NCI-H1694 (cell line): Measurements from ENCODE around the gene MARK2.
"Not testable (repeated sequence)": the region's sequence is repeated elsewhere in the genome, so short reads cannot be mapped to it uniquely, and the experiment has no call there.

Experiments used
- DNase-seq: peaks from one replicate; lab custom pipeline; 2025; lab: John Stamatoyannopoulos, UW

The MARK2 gene

DNA sequence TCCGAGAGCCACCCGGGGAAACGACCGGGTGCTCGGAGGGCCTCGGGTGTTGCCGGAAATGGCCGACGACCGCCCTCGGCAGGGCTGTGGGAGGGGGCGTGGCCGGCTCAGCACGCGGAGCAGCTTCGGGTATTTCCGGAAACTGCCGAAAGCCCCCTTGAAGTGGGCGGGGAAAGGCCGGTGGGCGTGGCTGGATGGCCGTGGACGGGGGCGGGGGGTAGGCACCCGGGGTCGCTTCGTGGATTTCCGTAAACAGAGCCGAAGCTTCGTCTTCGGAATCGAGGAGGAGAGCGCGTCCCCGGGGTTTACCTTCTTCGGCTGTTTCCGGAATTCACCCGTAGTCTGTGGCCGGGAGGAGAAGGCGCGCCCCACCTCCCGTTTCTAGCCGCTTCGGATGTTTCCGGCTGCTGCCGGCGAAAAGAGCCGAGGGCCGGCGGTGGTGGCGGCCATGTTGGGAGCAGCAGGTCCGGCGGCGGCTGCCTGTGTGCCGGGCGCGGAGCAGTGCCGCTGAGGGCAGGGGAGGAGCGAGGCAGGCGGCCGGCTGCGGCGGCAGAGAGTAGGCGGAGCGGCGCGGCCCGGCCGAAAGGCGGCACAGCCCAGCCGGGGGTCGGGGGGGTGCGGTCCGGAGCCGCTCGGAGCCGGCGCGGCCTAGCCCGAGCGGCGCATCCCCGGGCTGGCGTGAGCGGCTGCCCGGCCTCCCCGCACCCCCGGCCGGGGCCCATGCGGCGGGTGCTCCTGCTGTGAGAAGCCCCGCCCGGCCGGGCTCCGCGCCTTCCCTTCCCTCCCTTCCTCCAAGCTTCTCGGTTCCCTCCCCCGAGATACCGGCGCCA lies at the start of gene MARK2:
MARK2 (plus strand) TSS at position 433 of the 830 bp plus-strand sequence; CDS start at position 830, 397 bp downstream.
- peak; percentile 95 for DNase-seq

DNA sequence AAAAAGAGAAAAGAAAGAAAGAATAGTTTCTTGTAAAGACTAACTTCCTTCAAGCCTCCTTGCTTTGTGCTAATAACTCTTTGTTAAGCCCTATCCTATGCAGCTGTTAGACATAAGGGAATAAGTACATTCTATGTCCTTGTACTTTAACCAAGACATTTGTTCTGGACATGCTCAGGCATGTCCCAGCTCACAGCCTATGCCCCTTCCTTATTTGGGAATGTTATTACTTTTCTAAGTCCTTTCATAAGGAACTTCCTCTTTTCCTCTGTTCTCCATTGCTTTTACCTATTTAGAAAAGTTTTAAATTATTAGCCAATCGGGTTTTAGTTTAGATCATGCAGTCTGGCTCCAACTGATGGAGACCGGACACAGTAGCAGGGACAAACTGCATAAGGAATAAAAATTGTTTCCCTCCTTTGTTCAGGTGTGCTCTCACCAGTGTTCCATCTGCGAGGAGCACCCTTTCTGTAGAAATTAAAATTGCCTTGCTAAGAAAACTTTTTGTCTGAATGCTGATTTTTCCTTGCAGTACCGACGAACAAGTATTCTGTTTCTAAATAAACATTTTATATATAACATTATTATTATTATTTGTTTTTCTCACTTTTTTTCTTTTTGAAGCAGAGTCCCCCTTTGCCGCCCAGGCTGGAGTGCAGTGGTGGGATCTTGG lies 47.3 kb upstream of the MARK2 start:
- no peak for DNase-seq

DNA sequence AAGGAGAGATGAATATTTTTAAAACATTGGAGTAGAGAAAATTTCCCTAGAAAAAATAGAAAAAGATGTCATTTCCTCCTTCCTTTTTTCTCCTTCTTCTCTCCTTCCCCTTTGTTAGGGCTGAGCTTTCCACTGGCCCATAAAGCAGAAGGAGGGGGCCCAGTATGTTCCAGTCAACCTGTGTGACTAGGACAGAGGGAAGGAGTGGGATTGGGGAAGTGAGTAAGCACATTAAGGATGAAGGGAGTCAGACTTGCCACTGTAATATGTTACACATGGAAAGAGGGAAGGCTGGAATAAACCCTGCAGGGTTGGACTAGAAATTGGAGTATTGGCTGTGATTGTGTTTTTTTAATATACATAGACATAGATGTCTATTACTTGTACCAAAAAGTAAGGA lies 45.7 kb upstream of the MARK2 start:
- DNase-seq, result no peak

DNA sequence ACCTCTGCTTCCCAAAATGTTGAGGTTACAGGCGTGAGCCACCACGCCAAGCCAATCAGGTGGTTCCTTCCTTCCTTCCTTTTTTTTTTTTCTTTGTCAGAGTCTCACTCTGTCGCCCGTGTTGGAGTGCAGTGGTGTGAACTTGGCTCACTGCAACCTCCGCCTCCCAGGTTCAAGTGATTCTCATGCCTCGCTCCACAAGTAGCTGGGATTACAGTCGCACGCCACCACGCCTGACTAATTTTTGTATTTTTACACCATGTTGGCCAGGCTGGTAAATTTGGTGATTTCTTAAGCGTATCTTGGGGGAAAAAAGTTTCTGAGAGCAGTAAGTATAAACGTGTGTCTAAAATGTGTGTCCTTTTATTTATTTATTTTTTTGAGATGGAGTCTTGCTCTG lies 43.8 kb upstream of the MARK2 start:
- no peak for DNase-seq

DNA sequence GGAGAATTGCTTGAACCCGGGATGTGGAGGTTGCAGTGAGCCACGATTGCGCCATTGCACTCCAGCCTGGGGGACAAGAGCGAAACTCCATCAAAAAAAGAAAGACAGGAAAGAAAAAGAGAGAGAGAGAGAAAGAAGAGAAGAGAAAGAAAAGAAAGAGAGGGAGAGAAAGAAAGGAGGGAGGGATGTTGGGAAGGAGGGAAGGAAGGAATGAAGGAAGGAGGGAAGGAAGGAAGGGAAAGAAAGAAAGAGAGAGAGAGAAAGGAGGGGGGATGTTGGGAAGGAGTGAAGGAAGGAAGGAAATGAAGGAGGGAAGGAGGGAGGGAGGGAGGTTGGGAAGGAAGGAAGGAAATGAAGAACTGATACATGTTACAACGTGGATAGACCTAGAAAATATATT lies 38.0 kb upstream of the MARK2 start:
- DNase-seq, result no peak

DNA sequence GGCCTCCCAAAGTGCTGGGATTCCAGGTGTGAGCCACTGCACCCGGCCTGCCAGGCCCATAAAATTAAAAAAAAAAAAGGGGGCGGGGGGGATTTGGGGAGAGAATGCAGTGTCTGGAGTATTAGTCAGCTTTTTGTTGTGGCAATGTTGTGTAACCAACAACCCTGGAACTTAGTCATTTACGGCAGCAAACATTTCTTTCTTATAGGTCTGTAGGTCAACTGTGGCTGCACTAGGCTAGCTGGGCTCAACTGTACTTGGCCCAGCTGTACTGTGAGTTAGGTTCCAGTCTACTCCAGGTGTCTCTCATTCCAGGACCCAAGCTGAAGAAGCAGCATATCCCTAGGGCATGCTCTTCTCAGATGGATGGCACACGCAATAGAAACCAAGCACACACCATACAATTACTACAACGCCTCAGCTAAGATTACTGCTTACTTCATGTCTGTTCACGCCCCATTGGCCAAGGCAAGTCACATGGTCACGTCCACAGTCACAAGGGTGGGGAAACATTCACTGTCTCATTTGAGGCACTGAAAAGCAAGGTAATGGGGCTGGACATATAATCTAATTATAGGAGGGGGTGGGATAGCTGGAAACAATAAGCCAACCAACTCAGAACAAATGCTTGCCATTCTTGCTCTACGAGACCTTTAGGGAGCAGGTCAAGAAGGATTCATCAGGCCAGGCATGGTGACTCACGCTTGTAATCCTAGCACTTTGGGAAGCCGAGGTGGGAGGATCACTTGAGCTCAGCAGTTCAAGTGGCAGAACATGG lies 36.1 kb upstream of the MARK2 start:
- DNase-seq, result no peak

DNA sequence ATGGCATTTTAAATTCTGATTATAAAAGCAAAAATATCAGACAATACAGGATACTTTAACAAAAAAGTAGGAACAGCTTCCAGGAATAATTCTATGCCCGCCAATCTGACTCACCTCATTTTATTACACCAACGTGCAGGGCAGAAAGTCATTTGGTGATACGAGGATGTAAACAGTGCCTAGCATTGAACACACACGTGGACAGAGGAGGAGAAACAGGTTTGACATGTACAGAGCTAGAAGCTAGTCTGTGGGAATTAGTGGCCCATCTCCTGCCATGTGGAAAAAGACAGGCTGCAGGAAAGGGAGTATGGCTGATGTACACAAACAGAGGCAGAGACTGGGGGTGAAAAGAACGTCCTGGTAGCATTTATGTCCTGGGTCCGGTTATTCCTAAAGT lies 34.7 kb upstream of the MARK2 start:
- DNase-seq, result no peak

DNA sequence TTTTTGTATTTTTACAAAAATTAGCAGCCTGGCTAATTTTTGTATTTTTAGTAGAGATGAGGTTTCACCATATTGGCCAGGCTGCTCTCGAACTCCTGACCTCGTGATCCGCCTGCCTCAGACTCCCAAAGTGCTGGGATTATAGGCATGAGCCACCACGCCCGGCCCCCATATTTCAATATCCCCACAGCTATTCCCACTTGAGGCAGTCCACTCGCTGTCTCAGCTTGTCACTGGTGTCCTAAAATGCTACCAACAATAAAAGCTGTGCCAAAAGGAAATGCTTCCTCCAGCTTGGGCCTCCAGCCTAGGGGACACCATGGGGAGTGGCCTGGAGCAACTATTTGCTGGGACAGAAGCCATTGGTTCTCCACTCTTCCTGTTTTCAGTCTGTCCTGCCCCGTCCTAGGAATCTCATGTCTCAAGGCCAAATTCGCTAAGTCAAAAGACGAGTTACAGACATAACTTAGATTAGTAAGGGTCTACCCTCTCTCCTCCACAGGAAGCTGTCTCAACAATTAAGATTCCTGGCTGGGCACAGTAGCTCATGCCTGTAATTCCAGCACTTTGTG lies 33.0 kb upstream of the MARK2 start:
- no peak for DNase-seq

DNA sequence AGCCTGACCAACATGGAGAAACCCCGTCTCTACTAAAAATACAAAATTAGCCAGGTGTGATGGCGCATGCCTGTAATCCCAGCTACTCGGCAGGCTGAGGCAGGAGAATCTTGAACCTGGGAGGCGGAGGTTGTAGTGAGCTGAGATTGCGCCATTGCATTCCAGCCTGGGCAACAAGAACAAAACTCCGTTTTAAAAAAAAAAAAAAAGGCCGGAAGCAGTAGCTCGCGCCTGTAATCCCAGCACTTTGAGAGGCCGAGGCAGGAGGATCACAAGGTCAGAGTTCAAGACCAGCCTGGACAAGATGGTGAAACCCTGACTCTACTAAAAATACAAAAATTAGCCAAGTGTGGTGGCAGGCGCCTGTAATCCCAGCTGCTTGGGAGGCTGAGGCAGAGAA lies 28.5 kb upstream of the MARK2 start:
- not testable (repeated sequence) for DNase-seq

DNA sequence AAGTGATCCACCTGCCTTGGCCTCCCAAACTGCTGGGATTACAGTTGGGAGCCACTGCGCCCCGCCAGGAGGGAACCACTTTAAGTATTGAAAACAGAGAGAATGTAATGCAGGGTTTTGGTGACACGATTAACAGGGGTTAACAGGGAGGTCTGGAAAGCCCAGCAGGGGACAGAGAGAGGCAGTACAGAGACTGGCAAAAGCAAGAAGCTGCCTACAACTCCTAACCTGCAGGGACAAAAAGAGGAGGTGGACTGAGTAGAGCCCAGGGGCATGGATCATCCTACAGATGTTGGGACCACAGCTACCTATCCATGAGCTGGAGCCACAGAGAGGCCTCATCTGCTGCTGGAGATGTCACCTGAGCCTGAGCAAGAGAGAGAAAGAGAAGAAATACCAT lies 27.4 kb upstream of the MARK2 start:
- DNase-seq, result no peak

DNA sequence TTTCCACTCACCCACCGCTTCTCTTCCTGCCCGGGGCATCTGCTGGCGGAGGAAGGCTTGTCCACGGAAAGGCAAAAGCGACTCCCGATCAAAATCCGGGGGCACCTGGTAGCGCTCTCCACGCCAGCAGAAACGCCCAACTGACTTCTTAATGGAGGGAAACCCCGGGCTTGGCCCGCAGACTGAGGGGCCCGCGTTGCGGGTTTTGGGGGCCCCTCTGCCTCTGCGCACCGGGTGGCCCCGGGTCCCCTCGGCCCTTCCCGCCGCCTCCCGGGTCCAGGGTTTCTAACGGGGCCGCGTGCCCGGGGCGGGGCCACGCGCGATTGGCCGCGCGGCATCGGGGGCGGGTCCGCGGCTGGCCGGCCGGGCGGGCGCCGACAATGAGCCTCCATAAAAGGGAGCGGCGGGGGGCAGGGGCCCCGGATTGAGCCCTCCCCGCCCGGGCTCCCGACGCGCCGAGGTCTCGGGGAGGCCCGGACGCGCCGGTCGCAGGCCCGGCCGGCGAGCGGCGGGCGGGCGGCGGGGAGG lies 25.8 kb upstream of the MARK2 start, which contains the start of gene SPINDOC:
SPINDOC (plus strand) TSS at position 422 of the 528 bp plus-strand sequence. CDS start 231 bp downstream, outside the sequence.
- no peak for DNase-seq

DNA sequence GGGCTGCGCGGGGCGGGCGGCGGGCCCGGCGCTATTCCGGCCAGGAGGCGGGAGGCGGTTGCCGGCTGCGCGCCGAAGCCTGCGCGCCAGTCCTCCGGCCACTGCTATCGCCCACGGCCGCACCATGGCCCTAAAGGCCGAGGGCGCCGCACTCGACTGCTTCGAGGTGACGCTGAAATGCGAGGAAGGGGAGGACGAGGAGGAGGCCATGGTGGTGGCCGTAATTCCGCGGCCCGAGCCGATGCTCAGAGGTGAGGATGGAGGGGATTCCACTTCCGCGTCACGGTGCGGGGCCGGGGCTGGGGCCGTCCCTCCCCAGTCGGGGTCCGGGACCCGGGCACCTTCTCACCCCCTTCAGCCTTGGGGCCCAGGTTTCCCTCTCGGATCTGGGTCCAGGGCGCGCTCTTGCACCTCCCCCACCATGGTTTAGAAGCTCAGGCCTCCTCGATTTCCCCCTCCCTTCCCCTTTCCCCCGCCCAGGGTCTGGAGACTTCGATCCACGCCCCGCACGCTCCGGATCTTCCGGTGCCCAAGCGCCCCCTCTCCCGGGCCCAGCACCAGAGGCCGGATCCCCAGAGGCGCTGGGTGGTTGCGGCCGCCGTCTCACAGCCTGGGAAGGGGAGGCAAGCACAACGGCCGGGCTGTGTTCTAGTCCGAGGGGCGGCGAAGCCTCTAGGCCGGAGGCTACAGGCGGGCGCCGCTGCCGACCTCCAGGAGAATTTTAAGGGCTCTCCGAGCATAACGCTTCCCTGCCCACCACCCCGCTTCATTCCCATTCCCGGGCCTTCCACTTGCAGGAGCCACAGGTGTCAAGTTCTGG lies 25.1 kb upstream of the MARK2 start:
- no peak for DNase-seq

DNA sequence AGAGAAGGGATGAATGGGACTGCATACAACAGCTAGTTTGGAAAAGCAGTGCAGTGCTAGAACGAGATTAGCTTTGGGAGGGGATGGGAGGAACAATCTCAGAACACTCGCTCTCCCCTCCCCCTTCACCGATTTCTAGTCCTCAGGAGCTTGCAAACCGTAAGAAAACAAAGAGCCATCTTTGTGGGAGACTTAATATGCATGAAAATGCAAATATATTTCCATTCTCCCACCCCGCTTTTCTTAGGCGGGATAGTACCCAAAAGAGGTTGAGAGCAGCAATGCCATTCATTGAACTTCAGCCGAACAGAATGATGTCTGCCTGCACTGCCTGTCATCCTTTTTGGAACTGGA lies 24.6 kb upstream of the MARK2 start:
- DNase-seq, result no peak

DNA sequence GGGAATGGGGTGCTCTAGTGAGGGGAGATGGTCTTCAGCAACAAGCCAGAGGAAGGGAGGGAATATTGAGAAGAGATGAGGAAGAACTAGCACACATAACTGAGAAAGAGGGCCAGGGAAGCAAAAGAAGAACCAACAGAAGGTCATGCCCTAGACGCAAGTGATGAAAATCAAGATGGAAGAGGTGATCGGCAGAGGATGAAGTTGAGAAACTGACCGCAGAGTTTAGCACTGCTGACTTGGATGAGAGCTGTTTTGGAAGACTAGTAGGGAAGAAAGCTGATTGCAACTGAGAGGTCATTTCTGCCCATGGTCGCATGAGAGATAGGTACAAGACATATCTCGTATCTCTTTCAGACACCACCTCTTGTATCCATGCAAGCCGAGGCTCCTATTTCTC lies 22.7 kb upstream of the MARK2 start:
- no peak for DNase-seq

DNA sequence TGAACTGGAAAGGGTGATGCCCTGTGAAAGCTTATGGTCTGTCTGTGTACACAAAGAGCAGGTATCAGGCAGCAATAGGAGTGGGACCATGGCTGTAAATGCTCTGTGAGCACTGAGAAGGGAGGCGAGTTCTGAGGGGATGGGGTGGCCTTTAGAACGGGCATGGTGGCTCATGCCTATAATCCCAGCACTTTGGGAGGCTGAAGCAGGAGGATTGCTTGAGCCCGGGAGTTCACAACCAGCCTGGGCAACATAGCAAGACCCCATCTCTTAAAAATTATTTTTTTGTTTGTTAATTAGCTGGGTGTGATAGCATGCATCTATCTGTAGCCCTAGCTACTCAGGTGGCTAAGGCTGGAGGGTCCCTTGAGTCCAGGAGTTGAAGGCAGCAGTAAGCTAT lies 22.2 kb upstream of the MARK2 start:
- DNase-seq, result no peak

DNA sequence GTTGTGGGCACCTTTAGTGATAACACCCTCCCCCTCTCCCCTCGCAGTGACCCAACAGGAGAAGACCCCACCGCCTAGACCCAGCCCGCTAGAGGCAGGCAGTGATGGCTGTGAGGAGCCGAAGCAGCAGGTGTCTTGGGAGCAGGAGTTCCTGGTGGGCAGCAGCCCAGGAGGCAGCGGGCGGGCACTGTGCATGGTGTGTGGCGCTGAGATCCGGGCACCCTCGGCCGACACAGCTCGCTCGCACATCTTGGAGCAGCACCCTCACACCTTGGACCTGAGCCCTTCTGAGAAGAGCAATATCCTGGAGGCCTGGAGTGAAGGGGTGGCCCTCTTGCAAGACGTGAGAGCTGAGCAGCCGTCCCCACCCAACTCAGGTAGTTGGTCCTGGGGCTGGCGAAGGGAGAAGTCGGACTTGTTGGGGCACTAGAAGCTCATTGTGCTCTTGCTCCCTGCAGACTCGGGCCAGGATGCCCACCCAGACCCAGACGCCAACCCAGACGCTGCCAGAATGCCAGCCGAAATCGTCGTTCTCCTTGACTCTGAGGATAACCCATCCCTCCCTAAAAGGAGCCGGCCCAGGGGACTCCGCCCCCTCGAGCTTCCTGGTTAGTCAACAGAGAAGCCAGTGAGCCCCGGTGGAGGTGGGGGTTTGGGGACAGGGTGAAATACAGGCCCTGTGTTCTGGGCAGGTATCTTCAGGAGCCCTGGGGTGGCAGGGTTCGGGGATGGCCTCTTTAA lies 21.0 kb upstream of the MARK2 start:
- DNase-seq, result no peak

DNA sequence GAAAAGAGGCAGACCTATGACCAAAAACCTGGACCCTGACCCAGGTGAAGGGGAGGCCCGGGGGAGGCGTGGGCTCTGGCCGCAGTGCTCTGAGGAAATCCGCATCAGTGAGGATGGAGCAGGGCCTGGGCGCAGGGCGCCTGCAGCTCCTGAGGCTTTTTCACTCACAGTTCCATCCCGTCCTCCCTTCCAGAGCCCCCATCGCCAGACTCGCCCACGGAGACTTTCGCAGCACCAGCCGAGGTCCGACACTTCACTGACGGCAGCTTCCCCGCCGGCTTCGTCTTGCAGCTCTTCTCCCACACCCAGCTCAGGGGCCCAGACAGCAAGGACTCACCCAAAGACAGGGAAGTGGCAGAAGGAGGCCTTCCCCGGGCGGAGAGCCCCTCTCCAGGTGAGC lies 20.3 kb upstream of the MARK2 start:
- DNase-seq, result no peak

DNA sequence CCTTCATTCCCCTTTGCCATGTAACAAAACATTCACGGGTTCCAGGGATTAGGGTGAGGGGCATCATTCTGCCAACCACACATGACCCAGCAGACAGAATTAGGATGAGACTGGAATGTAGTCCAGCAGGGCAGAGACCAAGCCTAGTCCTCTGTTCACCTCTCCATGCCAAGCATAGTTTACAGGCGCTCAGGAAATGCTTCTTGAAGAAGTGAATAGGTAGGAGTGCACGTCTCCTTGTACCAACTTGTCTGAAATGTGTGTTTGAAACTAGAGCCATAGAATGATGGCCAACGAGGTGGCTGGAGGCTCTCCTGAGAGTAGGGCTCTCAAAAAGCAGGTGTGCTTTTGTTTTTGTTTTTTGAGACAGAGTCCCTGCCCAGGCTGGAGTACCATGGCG lies 17.5 kb upstream of the MARK2 start:
- no peak for DNase-seq

DNA sequence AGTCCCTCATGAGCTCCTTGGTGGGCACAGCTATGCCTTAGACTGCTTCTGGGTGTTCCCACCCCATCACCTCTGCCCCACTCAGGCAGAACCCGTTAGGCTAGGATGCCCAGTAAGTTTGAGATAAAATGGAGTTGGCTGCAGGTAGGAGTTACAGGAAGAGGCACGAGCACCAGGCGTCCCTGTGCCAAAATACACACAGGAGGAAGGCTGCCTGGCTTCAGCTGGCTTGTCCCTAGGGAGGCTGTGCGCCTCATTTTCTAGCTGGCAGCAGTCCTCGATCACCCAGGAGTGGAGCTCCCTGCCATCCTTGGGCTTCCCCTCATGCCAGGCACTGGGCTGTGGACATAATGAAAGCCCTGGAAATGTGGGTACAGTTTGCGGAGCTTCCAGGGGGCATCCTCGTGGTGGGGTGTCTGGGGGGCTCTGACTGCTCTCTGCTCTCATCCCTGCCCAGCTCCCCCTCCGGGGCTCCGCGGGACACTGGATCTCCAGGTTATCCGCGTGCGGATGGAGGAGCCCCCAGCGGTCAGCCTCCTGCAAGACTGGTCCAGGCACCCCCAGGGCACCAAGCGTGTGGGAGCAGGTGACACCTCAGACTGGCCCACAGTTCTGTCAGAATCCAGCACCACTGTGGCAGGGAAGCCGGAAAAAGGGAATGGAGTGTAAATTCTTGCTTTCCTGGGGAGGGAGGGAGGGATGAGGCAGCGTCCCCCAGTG lies 12.3 kb upstream of the MARK2 start:
- DNase-seq, result no peak
